CD4-positive, alpha-beta memory T cell (primary cell): Measurements from ENCODE around the gene NELFB. TPM values are rescaled to one million over a fixed set of nuclear protein-coding genes. Genes with fewer than 3 reads are reported as not detected.
"Not testable (repeated sequence)": the region's sequence is repeated elsewhere in the genome, so short reads cannot be mapped to it uniquely, and the experiment has no call there.

Source experiments
- CTCF ChIA-PET: fragments of 350-600 bp; sonication (Branson Sonifier 250); formaldehyde crosslinking; loops from one replicate; lab custom pipeline; 2021; ENCODE audit warnings: inconsistent platforms; ENCODE audit not compliant: partially characterized antibody; lab: Charles Lee
- POLR2A ChIA-PET: fragments of 350-600 bp; sonication (Branson Sonifier 250); formaldehyde crosslinking; loops from one replicate; lab custom pipeline; 2021; ENCODE audit not compliant: partially characterized antibody; lab: Charles Lee
- DNase-seq, 5 donors: peaks; one replicate each; pipeline versions ENCODE4 v3.0.0 to v3.0.0-alpha.2; 2020 to 2022; ENCODE audit warnings: mixed read lengths in 1 of 5
- H3K27ac ChIP-seq: one replicate; pipeline ENCODE4 v1.7.0; 2013; ENCODE audit warnings: low read depth, low read length
- H3K27me3 ChIP-seq: 2 replicates; pipeline ENCODE4 v1.7.0; 2013; ENCODE audit warnings: mild to moderate bottlenecking, low read length, moderate library complexity; ENCODE audit not compliant: insufficient read depth
- H3K36me3 ChIP-seq: 2 replicates; pipeline ENCODE4 v1.7.0; 2013; ENCODE audit warnings: mild to moderate bottlenecking, low read length, moderate library complexity; ENCODE audit not compliant: insufficient read depth
- H3K4me1 ChIP-seq: 2 replicates; pipeline ENCODE4 v1.7.0; 2013; ENCODE audit warnings: mild to moderate bottlenecking, low read length, moderate library complexity; ENCODE audit not compliant: insufficient read depth
- H3K4me3 ChIP-seq, 2 donors: one replicate each; pipeline ENCODE4 v1.7.0; 2013; ENCODE audit warnings: low read length in 2 of 2, mild to moderate bottlenecking in 1 of 2
- H3K9me3 ChIP-seq, 2 donors: one replicate each; pipeline ENCODE4 v1.7.0; 2013; ENCODE audit warnings: low read length in 2 of 2, control low read depth in 1 of 2; ENCODE audit not compliant: control insufficient read depth in 1 of 2
- H3K27ac Mint-ChIP-seq, 7 donors: one replicate each; pipeline ENCODE4 v1.8.0; 2020 to 2021; ENCODE audit warnings: mixed read lengths in 7 of 7, mild to moderate bottlenecking in 6 of 7, inconsistent platforms in 3 of 7, moderate library complexity in 3 of 7
- H3K27me3 Mint-ChIP-seq, 2 donors: one replicate each; pipeline ENCODE4 v1.8.0; 2020 to 2021; ENCODE audit warnings: mixed read lengths in 2 of 2
- H3K36me3 Mint-ChIP-seq, 2 donors: one replicate each; pipeline ENCODE4 v1.8.0; 2020 to 2021; ENCODE audit warnings: mixed read lengths in 2 of 2, inconsistent platforms in 1 of 2, mild to moderate bottlenecking in 1 of 2
- H3K4me1 Mint-ChIP-seq, 4 donors: one replicate each; pipeline ENCODE4 v1.8.0; 2020 to 2021; ENCODE audit warnings: mixed read lengths in 4 of 4, mild to moderate bottlenecking in 1 of 4
- H3K4me3 Mint-ChIP-seq, 8 donors: one replicate each; pipeline ENCODE4 v1.8.0; 2020 to 2021; ENCODE audit warnings: mixed read lengths in 8 of 8, mild to moderate bottlenecking in 7 of 8, moderate library complexity in 6 of 8, inconsistent platforms in 3 of 8
- H3K9me3 Mint-ChIP-seq, 8 donors: one replicate each; pipeline ENCODE4 v1.8.0; 2020 to 2021; ENCODE audit warnings: mixed read lengths in 8 of 8, mild to moderate bottlenecking in 5 of 8, inconsistent platforms in 3 of 8, moderate library complexity in 1 of 8
- intact Hi-C: fragments of 100-400 bp; cut with micrococcal nuclease; formaldehyde crosslinking; loops from one replicate; pipeline ENCODE4 v1.15.1; 2023
- polyA plus RNA-seq, 2 donors: library from polyadenylated mRNA; unstranded; fragments of 300-500 nt; fragmentation: Illumina TruSeq; gene quantifications; one replicate each; pipeline ENCODE4 v1.2.3, GENCODE V29; 2021
- total RNA-seq, 2 experiments: library from RNA; stranded (reverse); gene quantifications; one replicate each; pipeline ENCODE4 v1.2.3, GENCODE V29; 2021

Gene NELFB
- total and polyA plus RNA-seq, 4 experiments from 2014 or later, result 28.3 to 44.9 (median 36.5) TPM

DNA sequence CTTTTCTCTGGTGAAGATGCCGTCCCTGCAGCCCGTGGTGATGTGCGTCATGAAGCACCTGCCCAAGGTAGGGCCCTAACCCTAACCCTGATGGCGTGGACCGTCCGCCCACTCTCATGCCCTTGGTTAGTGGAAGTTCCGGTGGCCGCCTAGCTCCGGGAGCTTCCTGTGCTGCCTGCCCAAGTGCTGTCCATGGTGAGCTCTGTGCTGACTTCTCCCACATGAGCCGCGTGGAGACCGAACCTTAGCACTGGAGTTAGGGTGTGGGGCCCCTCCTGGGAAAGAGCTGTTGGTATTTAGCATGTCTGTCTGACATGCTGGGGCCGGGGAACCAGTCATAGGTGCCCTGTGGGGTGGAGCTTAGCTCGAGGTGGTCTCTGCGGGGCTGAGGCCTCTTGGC lies 1.2 kb downstream of the NELFB start:
- intact Hi-C loops, result no loop called here
- POLR2A ChIA-PET, result interaction anchor here (0.6 to 10.6 kb wide), 12 partner anchors 9 to 448 kb away, joined by 3 to 260 read pairs (median 6); partner anchors contain the start of genes ANAPC2, EXD3, MAN1B1 and NOXA1
- no peaks in the 10 kb centered on the region for H3K9me3 ChIP-seq
- H3K27me3 Mint-ChIP-seq, result no peaks in the 10 kb centered on the region
- H3K27ac Mint-ChIP-seq, result peak overlapping the region in 1 of 7 donors; percentile 71
- peaks cover 0 to 3% (median 0%) of the 10 kb centered on the region in 8 donors for H3K9me3 Mint-ChIP-seq
- H3K4me1 Mint-ChIP-seq, result peaks cover 2 to 25% (median 10%) of the 10 kb centered on the region in 4 donors
- peak overlapping the region; percentile 66 to 78 for H3K4me3 ChIP-seq
- no peak overlapping the region for H3K27ac ChIP-seq
- CTCF ChIA-PET, result interaction anchor here (0.6 to 2.5 kb wide), 4 partner anchors 16 to 138 kb away, joined by 3 to 14 read pairs (median 6); partner anchors contain the start of genes NRARP and TUBB4B
- no peaks in the 10 kb centered on the region for H3K27me3 ChIP-seq
- peaks cover 2 to 5% of the 10 kb centered on the region in 2 donors for H3K36me3 Mint-ChIP-seq
- peaks cover 25% of the 10 kb centered on the region for H3K4me1 ChIP-seq
- peaks cover 8% of the 10 kb centered on the region for H3K36me3 ChIP-seq
- peak overlapping the region; percentile 88 to 94 (median 92) for H3K4me3 Mint-ChIP-seq
- no peak for DNase-seq

DNA sequence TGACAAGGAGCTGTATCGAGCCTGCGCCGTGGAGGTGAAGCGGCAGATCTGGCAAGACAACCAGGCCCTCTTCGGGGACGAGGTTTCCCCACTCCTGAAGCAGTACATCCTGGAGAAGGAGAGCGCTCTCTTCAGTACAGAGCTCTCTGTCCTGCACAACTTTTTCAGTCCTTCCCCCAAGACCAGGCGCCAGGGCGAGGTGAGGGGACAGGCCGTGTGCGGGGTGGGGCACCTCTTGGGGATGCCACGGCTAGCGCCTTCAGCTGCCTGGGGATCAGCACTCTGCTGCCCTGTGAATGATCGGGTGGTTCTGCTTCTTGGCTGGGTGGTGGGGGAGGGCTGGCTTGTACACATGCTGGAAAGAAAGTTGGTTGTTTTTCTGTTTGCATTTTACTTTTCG lies 1.7 kb downstream of the NELFB start:
- Mint-ChIP-seq H3K9me3 (peaks cover 0 to 3% (median 0%) of the 10 kb centered on the region in 8 donors), H3K4me3 (peak overlapping the region; percentile 88 to 94 (median 92)), H3K4me1 (peaks cover 2 to 30% (median 10%) of the 10 kb centered on the region in 4 donors), H3K27ac (peak overlapping the region in 3 of 7 donors; percentile 21 to 71 (median 70)), H3K36me3 (peaks cover 7 to 10% of the 10 kb centered on the region in 2 donors), H3K27me3 (no peaks in the 10 kb centered on the region)
- no peak overlapping the region for H3K4me3 ChIP-seq
- H3K9me3 ChIP-seq, result no peaks in the 10 kb centered on the region
- ChIA-PET POLR2A (interaction anchor here (1.0 to 10.6 kb wide), 9 partner anchors 16 to 449 kb away, joined by 3 to 260 read pairs (median 6); partner anchors contain the start of genes ANAPC2, EXD3, MAN1B1 and NOXA1), CTCF (interaction anchor here (0.9 to 2.5 kb wide), 3 partner anchors 16 to 45 kb away, joined by 3 to 14 read pairs (median 9); partner anchors contain the start of genes NRARP and TUBB4B)
- no peak overlapping the region for H3K27ac ChIP-seq
- peaks cover 25% of the 10 kb centered on the region for H3K4me1 ChIP-seq
- no peak for DNase-seq
- intact Hi-C loops, result no loop called here
- H3K36me3 ChIP-seq, result peaks cover 8% of the 10 kb centered on the region
- H3K27me3 ChIP-seq, result no peaks in the 10 kb centered on the region

DNA sequence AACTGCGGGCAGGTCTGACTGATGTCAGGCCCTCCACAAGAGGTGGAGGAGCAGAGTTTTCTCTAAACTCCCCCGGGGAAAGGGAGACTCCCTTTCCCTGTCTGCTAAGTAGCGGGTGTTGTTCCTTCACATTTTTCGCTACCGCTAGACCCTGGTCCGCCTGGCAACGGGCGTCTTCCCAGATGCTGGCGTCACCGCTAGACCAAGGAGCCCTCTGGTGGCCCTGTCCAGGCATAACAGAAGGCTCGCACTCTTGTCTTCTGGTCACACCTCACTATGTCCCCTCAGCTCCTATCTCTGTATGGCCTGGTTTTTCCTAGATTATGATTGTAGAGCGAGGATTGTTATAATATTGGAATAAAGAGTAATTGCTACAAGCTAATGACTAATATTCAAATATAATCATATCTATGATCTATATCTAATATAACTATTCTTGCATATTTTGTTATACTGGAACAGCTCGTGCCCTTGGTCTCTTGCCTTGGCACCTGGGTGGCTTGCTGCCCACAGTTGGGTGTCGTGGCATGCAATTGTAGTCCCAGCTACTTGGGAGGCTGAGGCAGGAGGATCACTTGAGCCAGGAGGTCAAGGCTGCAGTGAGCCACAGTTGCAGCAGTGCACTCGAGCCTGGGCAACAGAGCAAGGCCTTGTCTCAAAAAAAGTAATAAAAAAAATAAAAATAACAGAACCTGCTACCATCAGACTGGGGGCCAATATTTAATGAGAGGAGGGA lies 7.2 kb downstream of the NELFB start:
- H3K4me1 Mint-ChIP-seq, H3K27ac ChIP-seq, H3K27ac Mint-ChIP-seq, H3K4me3 ChIP-seq, intact Hi-C loops, H3K27me3 Mint-ChIP-seq, H3K9me3 ChIP-seq, H3K4me1 ChIP-seq, H3K4me3 Mint-ChIP-seq, H3K27me3 ChIP-seq, H3K9me3 Mint-ChIP-seq: not testable (repeated sequence)
- ChIA-PET CTCF (interaction anchor here (2.7 kb wide), 1 partner anchor 26 kb away, joined by 13 read pairs; no protein-coding TSS in a partner anchor), POLR2A (interaction anchor here (1.3 kb wide), 1 partner anchor 22 kb away, joined by 3 read pairs; no protein-coding TSS in a partner anchor)
- H3K36me3 ChIP-seq, result peaks cover 27% of the 10 kb centered on the region
- H3K36me3 Mint-ChIP-seq, result peaks cover 11 to 14% of the 10 kb centered on the region in 2 donors
- DNase-seq, result peak in 1 of 5 donors; percentile 4

DNA sequence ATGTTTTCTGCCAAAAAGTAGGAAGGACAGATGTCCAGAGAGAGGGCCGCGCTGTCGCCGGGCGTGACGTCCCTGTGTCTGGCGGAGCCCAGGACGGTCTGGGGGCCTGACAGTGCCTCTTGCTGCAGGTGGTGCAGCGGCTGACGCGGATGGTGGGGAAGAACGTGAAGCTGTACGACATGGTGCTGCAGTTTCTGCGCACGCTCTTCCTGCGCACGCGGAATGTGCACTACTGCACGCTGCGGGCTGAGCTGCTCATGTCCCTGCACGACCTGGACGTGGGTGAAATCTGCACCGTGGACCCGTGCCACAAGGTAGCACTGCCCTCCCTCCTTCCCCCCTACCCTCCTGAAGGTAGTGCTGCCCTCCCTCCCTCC lies 7.8 kb downstream of the NELFB start:
- Mint-ChIP-seq H3K4me1 (peaks cover 0 to 7% (median 0%) of the 10 kb centered on the region in 4 donors), H3K36me3 (peaks cover 14 to 17% of the 10 kb centered on the region in 2 donors), H3K27me3 (no peaks in the 10 kb centered on the region), H3K27ac (no peak overlapping the region), H3K4me3 (no peak overlapping the region), H3K9me3 (no peaks in the 10 kb centered on the region)
- CTCF ChIA-PET, result interaction anchor here (2.7 kb wide), 1 partner anchor 26 kb away, joined by 13 read pairs; no protein-coding TSS in a partner anchor
- Histone ChIP-seq H3K27ac (no peak overlapping the region), H3K4me3 (no peak overlapping the region), H3K9me3 (no peaks in the 10 kb centered on the region), H3K36me3 (peaks cover 29% of the 10 kb centered on the region), H3K27me3 (no peaks in the 10 kb centered on the region), H3K4me1 (no peaks in the 10 kb centered on the region)
- intact Hi-C loops, result no loop called here
- POLR2A ChIA-PET, result interaction anchor here (1.3 kb wide), 1 partner anchor 22 kb away, joined by 3 read pairs; no protein-coding TSS in a partner anchor
- peak in 1 of 5 donors; percentile 24 for DNase-seq

DNA sequence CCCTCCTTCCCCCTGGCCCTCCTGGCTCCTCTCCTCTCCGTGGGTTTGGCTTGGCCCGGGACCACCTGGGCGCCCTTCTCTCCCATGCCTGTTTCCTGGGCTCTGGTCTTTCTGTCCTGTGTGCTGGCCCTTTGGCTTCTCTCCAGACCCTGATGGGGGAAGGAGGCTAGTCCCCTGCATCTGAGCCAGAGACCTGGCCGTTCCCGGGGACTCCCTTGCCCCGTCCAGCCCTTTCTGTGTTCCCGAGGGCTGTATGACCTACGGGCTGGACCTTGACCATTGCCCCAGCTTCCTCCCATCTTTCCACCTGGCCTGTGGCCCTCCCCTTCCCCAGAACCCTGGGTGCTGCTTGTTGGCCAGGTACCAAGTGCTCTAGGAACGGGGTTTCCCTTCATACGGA lies 8.4 kb downstream of the NELFB start:
- intact Hi-C loops, result no loop called here
- CTCF ChIA-PET, result no interaction called here
- peaks cover 15 to 19% of the 10 kb centered on the region in 2 donors for H3K36me3 Mint-ChIP-seq
- H3K27me3 ChIP-seq, result no peaks in the 10 kb centered on the region
- H3K4me3 Mint-ChIP-seq, result no peak overlapping the region
- no peaks in the 10 kb centered on the region for H3K27me3 Mint-ChIP-seq
- H3K4me1 ChIP-seq, result no peaks in the 10 kb centered on the region
- H3K4me3 ChIP-seq, result no peak overlapping the region
- H3K27ac ChIP-seq, result no peak overlapping the region
- peaks cover 0 to 7% (median under 1%) of the 10 kb centered on the region in 4 donors for H3K4me1 Mint-ChIP-seq
- peaks cover 31% of the 10 kb centered on the region for H3K36me3 ChIP-seq
- POLR2A ChIA-PET, result interaction anchor here (1.3 kb wide), 1 partner anchor 23 kb away, joined by 3 read pairs; no protein-coding TSS in a partner anchor
- no peaks in the 10 kb centered on the region for H3K9me3 Mint-ChIP-seq
- H3K27ac Mint-ChIP-seq, result no peak overlapping the region
- no peaks in the 10 kb centered on the region for H3K9me3 ChIP-seq
- peak in 1 of 5 donors; percentile 27 for DNase-seq

DNA sequence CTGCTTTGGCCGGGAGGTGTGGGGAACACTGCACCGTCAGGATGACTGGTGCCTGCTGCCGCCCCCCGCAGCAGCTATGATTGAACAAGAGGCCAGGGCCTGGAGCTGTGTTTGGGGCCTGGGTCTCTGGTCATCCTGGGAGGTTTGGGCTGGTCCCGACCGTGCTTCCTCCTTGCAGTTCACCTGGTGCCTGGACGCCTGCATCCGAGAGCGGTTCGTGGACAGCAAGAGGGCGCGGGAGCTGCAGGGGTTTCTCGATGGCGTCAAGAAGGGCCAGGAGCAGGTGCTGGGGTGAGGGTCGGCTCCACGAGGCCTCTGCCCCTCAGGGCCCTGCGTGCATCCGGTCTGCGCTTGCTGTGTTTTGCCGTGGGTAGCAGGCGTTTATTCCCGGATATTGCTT lies 8.9 kb downstream of the NELFB start:
- intact Hi-C loops, result no loop called here

More for the DNA sequence above, 8.9 kb downstream of the NELFB start:
- Histone ChIP-seq H3K36me3 (peaks cover 25% of the 10 kb centered on the region), H3K27ac (no peak overlapping the region), H3K4me3 (no peak overlapping the region), H3K27me3 (no peaks in the 10 kb centered on the region), H3K9me3 (no peaks in the 10 kb centered on the region), H3K4me1 (no peaks in the 10 kb centered on the region)
- POLR2A ChIA-PET, result interaction anchor here (1.4 kb wide), 1 partner anchor 23 kb away, joined by 3 read pairs; the partner anchor contains the start of gene TUBB4B
- Mint-ChIP-seq H3K27ac (no peak overlapping the region), H3K4me1 (peaks cover 2 to 7% (median 5%) of the 10 kb centered on the region in 4 donors), H3K4me3 (no peak overlapping the region), H3K36me3 (peaks cover 19 to 23% of the 10 kb centered on the region in 2 donors), H3K9me3 (no peaks in the 10 kb centered on the region), H3K27me3 (no peaks in the 10 kb centered on the region)
- DNase-seq, result peak in 1 of 5 donors; percentile 22
- CTCF ChIA-PET, result no interaction called here
